ENCODE measurements around the gene FAM89B.

Gene FAM89B

GRCh38 chr11:65591939-65592857 is 19.9 kb downstream of the FAM89B start:
- no peak for DNase-seq

GRCh38 chr11:65592858-65593517 is 20.6 kb downstream of the FAM89B start:
- no peak for DNase-seq

GRCh38 chr11:65593518-65594414 is 21.4 kb downstream of the FAM89B start:
- DNase-seq = no peak

GRCh38 chr11:65595131-65595530 is 22.8 kb downstream of the FAM89B start:
- DNase-seq = no peak

- no peak for DNase-seq
These were observed 23.4 kb downstream of the FAM89B start, which contains the start of gene KCNK7 for GRCh38 chr11:65595543-65596281. KCNK7 (minus strand) TSS chr11:65595800; CDS start chr11:65595772, 28 bp downstream.

- no peak for DNase-seq
These were observed 24.2 kb downstream of the FAM89B start for GRCh38 chr11:65596520-65596919.

- DNase-seq = no peak
These were observed 25.9 kb downstream of the FAM89B start for GRCh38 chr11:65598258-65598699.

GRCh38 chr11:65599216-65599954 is 27.0 kb downstream of the FAM89B start:
- DNase-seq = no peak

GRCh38 chr11:65599955-65600246 is 27.6 kb downstream of the FAM89B start:
- no peak for DNase-seq

- DNase-seq = no peak
These were observed 31.9 kb downstream of the FAM89B start for GRCh38 chr11:65604258-65604657.

GRCh38 chr11:65606876-65607613 is 34.7 kb downstream of the FAM89B start:
- DNase-seq = no peak

GRCh38 chr11:65607614-65608426 is 35.5 kb downstream of the FAM89B start:
- DNase-seq = no peak

- no peak for DNase-seq
These were observed 36.9 kb downstream of the FAM89B start for GRCh38 chr11:65609229-65609628.

- no peak for DNase-seq
These were observed 37.3 kb downstream of the FAM89B start for GRCh38 chr11:65609665-65610064.

- no peak for DNase-seq
These were observed 38.1 kb downstream of the FAM89B start for GRCh38 chr11:65610404-65610803.

GRCh38 chr11:65611028-65611757 is 38.9 kb downstream of the FAM89B start:
- no peak for DNase-seq

GRCh38 chr11:65611758-65612603 is 39.6 kb downstream of the FAM89B start:
- DNase-seq = no peak

- no peak for DNase-seq
These were observed 40.4 kb downstream of the FAM89B start for GRCh38 chr11:65612691-65613090.

Data from T-helper 1 cell (primary cell).